ENCODE data around the gene PARD3.

PARD3 gene

GRCh38 chr10:34081347-34081743 lies 733.8 kb downstream of the PARD3 start:
- TF ChIP-seq CTCF (conservative IDR thresholded peaks at IDR 0.05; ENCODE audit: low read depth, low read length), result no peak

GRCh38 chr10:34080485-34081346 lies 734.4 kb downstream of the PARD3 start:
- Histone ChIP-seq H3K4me1 (ENCODE audit: low read depth, poor library complexity, severe bottlenecking) (no peaks in the 10 kb centered on the region), H3K4me3 (IDR thresholded peaks at IDR 0.05; ENCODE audit: insufficient read depth, low read depth, low read length) (no peak overlapping the region), H3K36me3 (ENCODE audit: insufficient read depth) (no peaks in the 10 kb centered on the region), H4K20me1 (ENCODE audit: insufficient read depth) (no peaks in the 10 kb centered on the region), H3K27ac (no peak overlapping the region), H3K4me2 (no peak overlapping the region), H3K79me2 (ENCODE audit: insufficient read depth, low read depth) (no peaks in the 10 kb centered on the region), H3K9ac (no peak overlapping the region), H2AFZ (ENCODE audit: low read depth) (no peak overlapping the region), H3K27me3 (ENCODE audit: insufficient read depth, low read depth) (no peaks in the 10 kb centered on the region)
- TF ChIP-seq CTCF (conservative IDR thresholded peaks at IDR 0.05; ENCODE audit: low read depth, low read length), result no peak

More at GRCh38 chr10:34081347-34081743, 733.8 kb downstream of the PARD3 start:
- Histone ChIP-seq H3K9ac (no peak overlapping the region), H3K27ac (no peak overlapping the region), H3K36me3 (ENCODE audit: insufficient read depth) (no peaks in the 10 kb centered on the region), H4K20me1 (ENCODE audit: insufficient read depth) (no peaks in the 10 kb centered on the region), H3K4me2 (no peak overlapping the region), H3K79me2 (ENCODE audit: insufficient read depth, low read depth) (no peaks in the 10 kb centered on the region), H2AFZ (ENCODE audit: low read depth) (no peak overlapping the region), H3K4me1 (ENCODE audit: low read depth, poor library complexity, severe bottlenecking) (no peaks in the 10 kb centered on the region), H3K4me3 (IDR thresholded peaks at IDR 0.05; ENCODE audit: insufficient read depth, low read depth, low read length) (no peak overlapping the region), H3K27me3 (ENCODE audit: insufficient read depth, low read depth) (no peaks in the 10 kb centered on the region)

GRCh38 chr10:34079702-34080484 lies 735.2 kb downstream of the PARD3 start:
- Histone ChIP-seq H3K4me1 (ENCODE audit: low read depth, poor library complexity, severe bottlenecking) (no peaks in the 10 kb centered on the region), H3K4me3 (IDR thresholded peaks at IDR 0.05; ENCODE audit: insufficient read depth, low read depth, low read length) (no peak overlapping the region), H4K20me1 (ENCODE audit: insufficient read depth) (no peaks in the 10 kb centered on the region), H3K4me2 (no peak overlapping the region), H2AFZ (ENCODE audit: low read depth) (no peak overlapping the region), H3K36me3 (ENCODE audit: insufficient read depth) (no peaks in the 10 kb centered on the region), H3K27me3 (ENCODE audit: insufficient read depth, low read depth) (no peaks in the 10 kb centered on the region), H3K9ac (no peak overlapping the region), H3K27ac (no peak overlapping the region), H3K79me2 (ENCODE audit: insufficient read depth, low read depth) (no peaks in the 10 kb centered on the region)
- no peak for TF ChIP-seq CTCF (conservative IDR thresholded peaks at IDR 0.05; ENCODE audit: low read depth, low read length)

- Histone ChIP-seq H3K79me2 (ENCODE audit: insufficient read depth, low read depth) (no peaks in the 10 kb centered on the region), H3K4me2 (no peak overlapping the region), H3K36me3 (ENCODE audit: insufficient read depth) (no peaks in the 10 kb centered on the region), H4K20me1 (ENCODE audit: insufficient read depth) (no peaks in the 10 kb centered on the region), H3K9ac (no peak overlapping the region), H3K4me1 (ENCODE audit: low read depth, poor library complexity, severe bottlenecking) (no peaks in the 10 kb centered on the region), H3K27me3 (ENCODE audit: insufficient read depth, low read depth) (no peaks in the 10 kb centered on the region), H3K27ac (no peak overlapping the region), H2AFZ (ENCODE audit: low read depth) (no peak overlapping the region), H3K4me3 (IDR thresholded peaks at IDR 0.05; ENCODE audit: insufficient read depth, low read depth, low read length) (no peak overlapping the region)
- TF ChIP-seq CTCF (conservative IDR thresholded peaks at IDR 0.05; ENCODE audit: low read depth, low read length), result no peak
Observed at GRCh38 chr10:34078745-34079470, 736.2 kb downstream of the PARD3 start.

Data from KMS-11 (cell line).